K562 (cell line): ENCODE data around the gene RINT1. TPM values are rescaled to one million over a fixed set of nuclear protein-coding genes. Genes with fewer than 3 reads are reported as not detected.

Experiments used
- DEAF1 ChIP-seq: fragments of 450-650 bp; formaldehyde crosslinking; IDR thresholded peaks from 2 replicates; pipeline ENCODE4 v1.4.0; 2020; ENCODE audit warnings: mild to moderate bottlenecking, moderate library complexity
- EZH2 ChIP-seq: IDR thresholded peaks from 2 replicates; pipeline ENCODE4 v1.6.1; 2012; ENCODE audit warnings: low read depth, mild to moderate bottlenecking, inconsistent platforms, low read length, borderline replicate concordance
- FIP1L1 ChIP-seq: fragments of 200-400 bp; formaldehyde crosslinking; IDR thresholded peaks from 2 replicates; pipeline ENCODE4 v1.6.1; 2018; ENCODE audit warnings: mild to moderate bottlenecking, low read depth, low read length; ENCODE audit not compliant: poor library complexity, severe bottlenecking
- FOXJ3 ChIP-seq: sonication (generic); formaldehyde crosslinking; IDR thresholded peaks from 2 replicates; pipeline ENCODE4 v1.4.0; 2020; ENCODE audit warnings: mild to moderate bottlenecking, missing genetic modification reagents
- HNRNPL ChIP-seq: fragments of 200-400 bp; formaldehyde crosslinking; IDR thresholded peaks from 2 replicates; pipeline ENCODE4 v1.6.1; 2017; ENCODE audit warnings: low read depth, mild to moderate bottlenecking, low read length
- MCM2 ChIP-seq: fragments of 450-650 bp; IDR thresholded peaks from 2 replicates; pipeline ENCODE4 v1.6.1; 2017; ENCODE audit warnings: low read depth, mild to moderate bottlenecking
- RAD51 ChIP-seq: fragments of 450-650 bp; IDR thresholded peaks from 2 replicates; pipeline ENCODE4 v1.7.1; 2016; ENCODE audit warnings: low read depth, mild to moderate bottlenecking, borderline replicate concordance
- SAFB2 ChIP-seq: fragments of 200-400 bp; formaldehyde crosslinking; IDR thresholded peaks from 2 replicates; pipeline ENCODE4 v1.6.1; 2018; ENCODE audit warnings: borderline replicate concordance, low read length, low read depth, moderate library complexity; ENCODE audit not compliant: severe bottlenecking
- SNAPC5 ChIP-seq: fragments of 250-450 bp; sonication (Bioruptor Pico); IDR thresholded peaks from 2 replicates; pipeline ENCODE4 v1.8.0; 2021; ENCODE audit warnings: moderate library complexity, mild to moderate bottlenecking, inconsistent platforms
- TFAP4 ChIP-seq: sonication (generic); formaldehyde crosslinking; IDR thresholded peaks from 2 replicates; pipeline ENCODE4 v1.8.0; 2022; ENCODE audit warnings: missing genetic modification reagents, mild to moderate bottlenecking, moderate library complexity, borderline replicate concordance
- VEZF1 ChIP-seq: fragments of 200-800 bp; sonication (Bioruptor generic); IDR thresholded peaks from 2 replicates; pipeline ENCODE4 v1.6.1; 2017; ENCODE audit warnings: missing genetic modification characterization, missing compliant biosample characterization
- ZBTB40 ChIP-seq, 2 experiments: fragments of 450-650 bp in 1 of 2; sonication (generic) in 1 of 2; formaldehyde crosslinking in 1 of 2; IDR thresholded peaks; 2 replicates each; pipeline versions ENCODE4 v1.7.1 to v1.9.0; 2016 to 2022; ENCODE audit warnings: inconsistent platforms in 1 of 2, mild to moderate bottlenecking in 1 of 2, missing genetic modification reagents in 1 of 2
- polyA plus RNA-seq, 8 experiments: library from polyadenylated mRNA; depleted of rRNA in 4 of 8; stranded (reverse) in 5 of 8; unstranded in 3 of 8; fragments of >200 nt; fragmentation: Nextera tagmentation in 2 of 8; fragmentation: Illumina TruSeq in 1 of 8; extraction: Ambion mirVana in 2 of 8; extraction: Trizol in 1 of 8; gene quantifications; 2 replicates each; pipeline versions ENCODE4 v1.2.1 to v1.2.3, GENCODE V29; 2011 to 2014; ENCODE audit warnings: inconsistent platforms in 1 of 8, missing spikeins in 1 of 8
- total RNA-seq, 7 experiments: library from RNA; depleted of rRNA in 6 of 7; stranded (reverse); fragments of >200 nt in 6 of 7; fragmentation: Illumina TruSeq in 2 of 7; extraction: Trizol in 2 of 7; gene quantifications; 2 replicates each; pipeline versions ENCODE4 v1.2.1 to v1.2.3, GENCODE V29; 2011 to 2021; ENCODE audit warnings: low replicate concordance in 1 of 7

The RINT1 gene
- total and polyA plus RNA-seq, 9 of the 15 experiments (the other 6 are each of a cell fraction or from before 2014, with no cell fraction given), result 21.3 to 74.3 (median 27.4) TPM

- TF ChIP-seq TFAP4 (CRISPR knock-in tag) (peak; percentile 43; the same call in 1 of the 2 replicates), ZBTB40 (IDR thresholded peaks at IDR 0.05) (no peak), ZBTB40 (CRISPR knock-in tag; IDR thresholded peaks at IDR 0.05) (no peak), SNAPC5 (CRISPR knock-in tag) (no peak), FIP1L1 (peak; percentile 87), FOXJ3 (CRISPR knock-in tag) (no peak), HNRNPL (peak; percentile 75; the same call in 1 of the 2 replicates), VEZF1 (CRISPR knock-in tag) (peak; percentile 77), SAFB2 (no peak), MCM2 (no peak), RAD51 (no peak), DEAF1 (no peak), EZH2 (no peak)
These were observed 10.1 kb upstream of the RINT1 start, which contains the start of gene PUS7 (continued) for GRCh38 chr7:105521717-105522463.
